HEK293 (cell line): ENCODE measurements around the gene NAV2.

Source experiments
- YY1 ChIP-seq: fragments of 450-650 bp; formaldehyde crosslinking; IDR thresholded peaks from 2 replicates; pipeline ENCODE4 v1.5.1; 2018; ENCODE audit warnings: missing biosample characterization, missing genetic modification characterization
- ZBTB7A ChIP-seq: fragments of 450-650 bp; formaldehyde crosslinking; IDR thresholded peaks from 2 replicates; pipeline ENCODE4 v1.5.1; 2016; ENCODE audit warnings: low read depth, missing biosample characterization, missing genetic modification characterization
- ZNF350 ChIP-seq: fragments of 450-650 bp; formaldehyde crosslinking; IDR thresholded peaks from 2 replicates; pipeline ENCODE4 v1.5.0; 2017; ENCODE audit warnings: missing biosample characterization, mild to moderate bottlenecking, missing genetic modification characterization
- ZNF416 ChIP-seq: fragments of 450-650 bp; formaldehyde crosslinking; IDR thresholded peaks from 2 replicates; pipeline ENCODE4 v1.5.1; 2016; ENCODE audit warnings: missing biosample characterization, missing genetic modification characterization
- ZNF610 ChIP-seq: fragments of 450-650 bp; formaldehyde crosslinking; IDR thresholded peaks from 2 replicates; pipeline ENCODE4 v1.5.1; 2016; ENCODE audit warnings: missing biosample characterization, missing genetic modification characterization, borderline replicate concordance
- ZNF670 ChIP-seq: fragments of 450-650 bp; formaldehyde crosslinking; IDR thresholded peaks from 2 replicates; pipeline ENCODE4 v1.5.1; 2016; ENCODE audit warnings: missing biosample characterization, missing genetic modification characterization, low read depth
- TF ChIP-seq, protein P1 (sequence below): fragments of 450-650 bp; formaldehyde crosslinking; IDR thresholded peaks from 2 replicates; pipeline ENCODE4 v1.5.1; 2016; ENCODE audit warnings: missing biosample characterization, missing genetic modification characterization
- TF ChIP-seq, protein P2 (sequence below): fragments of 450-650 bp; formaldehyde crosslinking; IDR thresholded peaks from 2 replicates; pipeline ENCODE4 v1.5.1; 2016; ENCODE audit warnings: missing biosample characterization, missing genetic modification characterization
- TF ChIP-seq, protein P3 (sequence below): fragments of 450-650 bp; formaldehyde crosslinking; IDR thresholded peaks from 2 replicates; pipeline ENCODE4 v1.5.1; 2017; ENCODE audit warnings: missing biosample characterization, missing genetic modification characterization

DNA sequence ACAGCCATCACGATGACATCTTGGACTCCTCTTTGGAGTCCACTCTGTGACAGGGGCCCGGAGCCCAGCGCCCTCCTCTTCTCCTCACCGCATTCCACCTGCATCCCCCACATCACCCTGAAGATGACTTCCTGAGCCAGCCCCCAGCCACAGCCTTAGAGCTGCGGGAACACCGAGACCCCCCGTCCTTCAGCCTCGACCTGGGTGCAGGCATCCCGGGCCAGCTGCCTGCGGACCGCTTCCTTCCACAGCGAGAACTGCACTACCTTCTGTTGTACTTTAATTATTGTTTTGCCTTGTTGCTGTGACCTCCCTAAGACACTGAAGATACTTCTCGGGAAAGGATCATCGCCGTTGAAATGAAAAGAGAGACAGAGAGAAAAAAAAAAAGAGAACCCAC lies 405.6 kb downstream of the NAV2 start:
- TF ChIP-seq ZNF670 (tag by site-specific recombination) (no peak), ZBTB7A (no peak), ZNF416 (tag by site-specific recombination) (no peak), ZNF610 (tag by site-specific recombination) (no peak), YY1 (tag by site-specific recombination) (no peak), ZNF350 (no peak)
- TF ChIP-seq, protein P1, sequence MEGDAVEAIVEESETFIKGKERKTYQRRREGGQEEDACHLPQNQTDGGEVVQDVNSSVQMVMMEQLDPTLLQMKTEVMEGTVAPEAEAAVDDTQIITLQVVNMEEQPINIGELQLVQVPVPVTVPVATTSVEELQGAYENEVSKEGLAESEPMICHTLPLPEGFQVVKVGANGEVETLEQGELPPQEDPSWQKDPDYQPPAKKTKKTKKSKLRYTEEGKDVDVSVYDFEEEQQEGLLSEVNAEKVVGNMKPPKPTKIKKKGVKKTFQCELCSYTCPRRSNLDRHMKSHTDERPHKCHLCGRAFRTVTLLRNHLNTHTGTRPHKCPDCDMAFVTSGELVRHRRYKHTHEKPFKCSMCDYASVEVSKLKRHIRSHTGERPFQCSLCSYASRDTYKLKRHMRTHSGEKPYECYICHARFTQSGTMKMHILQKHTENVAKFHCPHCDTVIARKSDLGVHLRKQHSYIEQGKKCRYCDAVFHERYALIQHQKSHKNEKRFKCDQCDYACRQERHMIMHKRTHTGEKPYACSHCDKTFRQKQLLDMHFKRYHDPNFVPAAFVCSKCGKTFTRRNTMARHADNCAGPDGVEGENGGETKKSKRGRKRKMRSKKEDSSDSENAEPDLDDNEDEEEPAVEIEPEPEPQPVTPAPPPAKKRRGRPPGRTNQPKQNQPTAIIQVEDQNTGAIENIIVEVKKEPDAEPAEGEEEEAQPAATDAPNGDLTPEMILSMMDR (tag by site-specific recombination): no peak
- TF ChIP-seq, protein P2, sequence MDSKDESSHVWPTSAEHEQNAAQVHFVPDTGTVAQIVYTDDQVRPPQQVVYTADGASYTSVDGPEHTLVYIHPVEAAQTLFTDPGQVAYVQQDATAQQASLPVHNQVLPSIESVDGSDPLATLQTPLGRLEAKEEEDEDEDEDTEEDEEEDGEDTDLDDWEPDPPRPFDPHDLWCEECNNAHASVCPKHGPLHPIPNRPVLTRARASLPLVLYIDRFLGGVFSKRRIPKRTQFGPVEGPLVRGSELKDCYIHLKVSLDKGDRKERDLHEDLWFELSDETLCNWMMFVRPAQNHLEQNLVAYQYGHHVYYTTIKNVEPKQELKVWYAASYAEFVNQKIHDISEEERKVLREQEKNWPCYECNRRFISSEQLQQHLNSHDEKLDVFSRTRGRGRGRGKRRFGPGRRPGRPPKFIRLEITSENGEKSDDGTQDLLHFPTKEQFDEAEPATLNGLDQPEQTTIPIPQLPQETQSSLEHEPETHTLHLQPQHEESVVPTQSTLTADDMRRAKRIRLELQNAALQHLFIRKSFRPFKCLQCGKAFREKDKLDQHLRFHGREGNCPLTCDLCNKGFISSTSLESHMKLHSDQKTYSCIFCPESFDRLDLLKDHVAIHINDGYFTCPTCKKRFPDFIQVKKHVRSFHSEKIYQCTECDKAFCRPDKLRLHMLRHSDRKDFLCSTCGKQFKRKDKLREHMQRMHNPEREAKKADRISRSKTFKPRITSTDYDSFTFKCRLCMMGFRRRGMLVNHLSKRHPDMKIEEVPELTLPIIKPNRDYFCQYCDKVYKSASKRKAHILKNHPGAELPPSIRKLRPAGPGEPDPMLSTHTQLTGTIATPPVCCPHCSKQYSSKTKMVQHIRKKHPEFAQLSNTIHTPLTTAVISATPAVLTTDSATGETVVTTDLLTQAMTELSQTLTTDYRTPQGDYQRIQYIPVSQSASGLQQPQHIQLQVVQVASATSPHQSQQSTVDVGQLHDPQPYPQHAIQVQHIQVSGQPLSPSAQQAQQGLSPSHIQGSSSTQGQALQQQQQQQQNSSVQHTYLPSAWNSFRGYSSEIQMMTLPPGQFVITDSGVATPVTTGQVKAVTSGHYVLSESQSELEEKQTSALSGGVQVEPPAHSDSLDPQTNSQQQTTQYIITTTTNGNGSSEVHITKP (tag by site-specific recombination): no peak
- TF ChIP-seq, protein P3, sequence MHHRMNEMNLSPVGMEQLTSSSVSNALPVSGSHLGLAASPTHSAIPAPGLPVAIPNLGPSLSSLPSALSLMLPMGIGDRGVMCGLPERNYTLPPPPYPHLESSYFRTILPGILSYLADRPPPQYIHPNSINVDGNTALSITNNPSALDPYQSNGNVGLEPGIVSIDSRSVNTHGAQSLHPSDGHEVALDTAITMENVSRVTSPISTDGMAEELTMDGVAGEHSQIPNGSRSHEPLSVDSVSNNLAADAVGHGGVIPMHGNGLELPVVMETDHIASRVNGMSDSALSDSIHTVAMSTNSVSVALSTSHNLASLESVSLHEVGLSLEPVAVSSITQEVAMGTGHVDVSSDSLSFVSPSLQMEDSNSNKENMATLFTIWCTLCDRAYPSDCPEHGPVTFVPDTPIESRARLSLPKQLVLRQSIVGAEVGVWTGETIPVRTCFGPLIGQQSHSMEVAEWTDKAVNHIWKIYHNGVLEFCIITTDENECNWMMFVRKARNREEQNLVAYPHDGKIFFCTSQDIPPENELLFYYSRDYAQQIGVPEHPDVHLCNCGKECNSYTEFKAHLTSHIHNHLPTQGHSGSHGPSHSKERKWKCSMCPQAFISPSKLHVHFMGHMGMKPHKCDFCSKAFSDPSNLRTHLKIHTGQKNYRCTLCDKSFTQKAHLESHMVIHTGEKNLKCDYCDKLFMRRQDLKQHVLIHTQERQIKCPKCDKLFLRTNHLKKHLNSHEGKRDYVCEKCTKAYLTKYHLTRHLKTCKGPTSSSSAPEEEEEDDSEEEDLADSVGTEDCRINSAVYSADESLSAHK (tag by site-specific recombination): no peak
